GM18526 (cell line): ENCODE data around the gene PLAU.

Experiments
- POLR2A ChIP-seq: IDR thresholded peaks from 3 replicates; pipeline ENCODE4 v1.6.1; 2011; ENCODE audit not compliant: insufficient read length; ENCODE audit errors: extremely low read depth

PLAU gene

GRCh38 chr10:73873142-73873837 is 37.6 kb upstream of the PLAU start:
- no peak for TF ChIP-seq POLR2A

- TF ChIP-seq POLR2A, result no peak
These were observed 37.1 kb upstream of the PLAU start for GRCh38 chr10:73873838-73874215.

- peak; percentile 60 for TF ChIP-seq POLR2A
These were observed 36.4 kb upstream of the PLAU start, which contains the start of gene CAMK2G for GRCh38 chr10:73874267-73875138. TSS of gene CAMK2G (minus strand) at chr10:73874555. CDS start at chr10:73874461, 94 bp downstream.

GRCh38 chr10:73875139-73875475 is 35.8 kb upstream of the PLAU start:
- no peak for TF ChIP-seq POLR2A

- no peak for TF ChIP-seq POLR2A
These were observed 34.8 kb upstream of the PLAU start for GRCh38 chr10:73876157-73876556.

GRCh38 chr10:73876566-73876965 is 34.4 kb upstream of the PLAU start:
- TF ChIP-seq POLR2A, result no peak

- TF ChIP-seq POLR2A, result no peak
These were observed 34.0 kb upstream of the PLAU start for GRCh38 chr10:73876971-73877370.

- TF ChIP-seq POLR2A, result no peak
These were observed 33.3 kb upstream of the PLAU start for GRCh38 chr10:73877533-73878160.

- no peak for TF ChIP-seq POLR2A
These were observed 32.6 kb upstream of the PLAU start for GRCh38 chr10:73878365-73878764.

GRCh38 chr10:73879296-73880173 is 31.4 kb upstream of the PLAU start:
- no peak for TF ChIP-seq POLR2A

GRCh38 chr10:73881221-73881919 is 29.6 kb upstream of the PLAU start:
- no peak for TF ChIP-seq POLR2A

GRCh38 chr10:73884017-73884416 is 26.9 kb upstream of the PLAU start:
- no peak for TF ChIP-seq POLR2A

GRCh38 chr10:73886085-73886529 is 24.8 kb upstream of the PLAU start:
- no peak for TF ChIP-seq POLR2A

GRCh38 chr10:73886661-73887293 is 24.2 kb upstream of the PLAU start:
- no peak for TF ChIP-seq POLR2A

- TF ChIP-seq POLR2A, result no peak
These were observed 23.5 kb upstream of the PLAU start for GRCh38 chr10:73887294-73888039.
